ENCODE results near the gene C9orf85. TPM values are rescaled to one million over a fixed set of nuclear protein-coding genes. Genes with fewer than 3 reads are reported as not detected.

C9orf85 gene
- total and polyA plus RNA-seq, 7 donors, result 8.8 to 40.0 (median 13.3) TPM

GRCh38 chr9:71929791-71930440 lies 18.5 kb downstream of the C9orf85 start:
- no peak for DNase-seq
- no peak overlapping the region for H3K27ac ChIP-seq
- H3K36me3 ChIP-seq, result no peaks in the 10 kb centered on the region
- H3K4me1 ChIP-seq, result peaks cover 0 to 15% (median 6%) of the 10 kb centered on the region in 4 donors
- H3K4me3 ChIP-seq, result no peak overlapping the region
- intact Hi-C loops (cut with DNase I), result no loop called here
- 72 to 77% methylated on average over 2 of the region's 2 CpGs for WGBS, 2 donors
- H3K27me3 ChIP-seq, result no peaks in the 10 kb centered on the region
- no peaks in the 10 kb centered on the region for H3K9me3 ChIP-seq
- TF ChIP-seq EP300 (IDR thresholded peaks at IDR 0.05) (no peak), CTCF (IDR thresholded peaks at IDR 0.05) (no peak)

- Histone ChIP-seq H3K27me3 (no peaks in the 10 kb centered on the region), H3K27ac (no peak overlapping the region), H3K4me3 (no peak overlapping the region), H3K4me1 (peaks cover 0 to 15% (median 6%) of the 10 kb centered on the region in 4 donors), H3K36me3 (no peaks in the 10 kb centered on the region), H3K9me3 (no peaks in the 10 kb centered on the region)
- TF ChIP-seq POLR2A (IDR thresholded peaks at IDR 0.05) (no peak), EP300 (IDR thresholded peaks at IDR 0.05) (no peak), CTCF (IDR thresholded peaks at IDR 0.05) (no peak), POLR2AphosphoS5 (IDR thresholded peaks at IDR 0.05) (no peak)
- DNase-seq, result no peak
- intact Hi-C loops (cut with DNase I), result no loop called here
- WGBS, 2 donors, result 83 to 86% methylated on average over 2 of the region's 2 CpGs
These were observed 19.7 kb downstream of the C9orf85 start for GRCh38 chr9:71931166-71931565.

GRCh38 chr9:71936066-71936465 lies 24.6 kb downstream of the C9orf85 start:
- H3K36me3 ChIP-seq, result no peaks in the 10 kb centered on the region
- intact Hi-C loops (cut with DNase I), result no loop called here
- 51 to 73% methylated on average over 1 of the region's 1 CpG for WGBS, 2 donors
- no peak overlapping the region for H3K27ac ChIP-seq
- no peak overlapping the region for H3K4me3 ChIP-seq
- DNase-seq, result no peak
- H3K27me3 ChIP-seq, result no peaks in the 10 kb centered on the region
- no peaks in the 10 kb centered on the region for H3K9me3 ChIP-seq
- no peak for TF ChIP-seq EP300 (IDR thresholded peaks at IDR 0.05)
- no peak for TF ChIP-seq POLR2AphosphoS5 (IDR thresholded peaks at IDR 0.05)
- TF ChIP-seq POLR2A (IDR thresholded peaks at IDR 0.05), result no peak
- no peak for TF ChIP-seq CTCF (IDR thresholded peaks at IDR 0.05)
- no peaks in the 10 kb centered on the region for H3K4me1 ChIP-seq

- Histone ChIP-seq H3K4me3 (no peak overlapping the region), H3K4me1 (peaks cover 0 to 5% (median 2%) of the 10 kb centered on the region in 4 donors), H3K9me3 (no peaks in the 10 kb centered on the region), H3K36me3 (no peaks in the 10 kb centered on the region), H3K27ac (no peak overlapping the region), H3K27me3 (no peaks in the 10 kb centered on the region)
- intact Hi-C loops (cut with DNase I), result no loop called here
- TF ChIP-seq POLR2A (IDR thresholded peaks at IDR 0.05), result no peak
- no peak for TF ChIP-seq POLR2AphosphoS5 (IDR thresholded peaks at IDR 0.05)
- TF ChIP-seq CTCF (IDR thresholded peaks at IDR 0.05), result no peak
- no peak for TF ChIP-seq EP300 (IDR thresholded peaks at IDR 0.05)
- 78 to 85% methylated on average over 4 of the region's 4 CpGs for WGBS, 2 donors
- DNase-seq, result no peak
These were observed 25.7 kb downstream of the C9orf85 start for GRCh38 chr9:71937070-71937625.

GRCh38 chr9:71937898-71938297 lies 26.5 kb downstream of the C9orf85 start:
- DNase-seq, result no peak
- Histone ChIP-seq H3K27ac (no peak overlapping the region), H3K27me3 (no peaks in the 10 kb centered on the region), H3K4me3 (no peak overlapping the region), H3K4me1 (peaks cover 0 to 9% (median 2%) of the 10 kb centered on the region in 4 donors), H3K9me3 (no peaks in the 10 kb centered on the region), H3K36me3 (no peaks in the 10 kb centered on the region)
- WGBS, 2 donors, result 88 to 91% methylated on average over 1 of the region's 1 CpG
- TF ChIP-seq POLR2AphosphoS5 (IDR thresholded peaks at IDR 0.05) (no peak), EP300 (IDR thresholded peaks at IDR 0.05) (no peak), CTCF (IDR thresholded peaks at IDR 0.05) (no peak)
- intact Hi-C loops (cut with DNase I), result no loop called here
